Motor neuron (in vitro differentiated cells): ENCODE data around the gene WIPF3. TPM values are rescaled to one million over a fixed set of nuclear protein-coding genes. Genes with fewer than 3 reads are reported as not detected.

Source experiments
- ATAC-seq, 8 experiments: fragments of 200-7000 bp; cut with Tn5 transposase; replicated peaks in 6 of 8; 2 replicates each; pipeline ENCODE4 v1.8.0; 2021; ENCODE audit warnings: mild to moderate bottlenecking in 8 of 8, moderate library complexity in 8 of 8
- H3K27ac ChIP-seq, 2 donors: fragments of 250-450 bp; sonication (Bioruptor Pico); 2 replicates each; pipeline ENCODE4 v1.9.0; 2021; ENCODE audit warnings: antibody characterized with exemption in 2 of 2, mild to moderate bottlenecking in 2 of 2, moderate library complexity in 1 of 2
- H3K4me1 ChIP-seq, 2 donors: fragments of 250-450 bp; sonication (Bioruptor Pico); replicated peaks in 1 of 2; 2 replicates each; pipeline ENCODE4 v1.6.1; 2021; ENCODE audit warnings: antibody characterized with exemption in 2 of 2, mild to moderate bottlenecking in 2 of 2, moderate library complexity in 1 of 2
- H3K4me3 ChIP-seq, 5 donors: fragments of 250-450 bp; sonication (Bioruptor Pico); 2 replicates each; pipeline ENCODE4 v1.9.0; 2021; ENCODE audit warnings: antibody characterized with exemption in 5 of 5, mild to moderate bottlenecking in 5 of 5, moderate library complexity in 4 of 5
- WGBS, 10 experiments: fragments of 450-650 bp; shearing (Covaris generic); methylation state at CpG; one replicate each; pipeline ENCODE4 v1.0.0; 2022; 5-methylcytosine and 5-hydroxymethylcytosine counted together
- in situ Hi-C, 9 experiments: fragments of 400-800 bp; cut with MboI; loops; one replicate each; pipeline ENCODE4 v1.15.0; 2021; ENCODE audit warnings: low sequenced_read_pairs in 9 of 9, low pct_unique_long_range_greater_than_20kb in 2 of 9; ENCODE audit not compliant: unreplicated experiment in 9 of 9
- total RNA-seq, 8 experiments: library from RNA; unstranded; fragments of 300-600 nt; gene quantifications; 2 replicates each; pipeline versions ENCODE4 v1.2.3 to v1.2.4, GENCODE V29; 2022

The WIPF3 gene
- total RNA-seq, 8 experiments from 2014 or later = 0.18 to 5.4 (median 2.2) TPM

DNA sequence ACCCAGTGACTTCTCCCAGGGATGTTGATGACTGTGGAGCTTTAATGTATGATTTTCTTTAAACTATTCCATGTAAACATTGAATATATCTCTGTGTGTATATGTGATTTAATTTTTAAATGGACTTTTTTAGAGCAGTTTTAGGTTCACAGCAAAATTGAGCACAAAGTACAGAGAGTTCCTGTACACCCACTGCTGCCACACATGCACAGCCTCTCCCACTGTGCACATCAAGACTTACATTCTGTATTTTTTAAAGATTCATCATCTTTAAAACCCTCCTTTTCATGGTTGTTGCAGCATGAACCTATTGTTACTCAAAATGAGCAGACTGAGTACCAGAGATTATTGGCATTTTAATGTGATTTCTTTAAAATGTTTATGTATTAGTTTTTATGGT, 51.3 kb downstream of the WIPF3 start:
- H3K27ac ChIP-seq = no peak overlapping the region
- H3K4me1 ChIP-seq = peaks cover 16 to 22% of the 10 kb centered on the region in 2 donors
- in situ Hi-C loops = loop anchor here in 1 of 9 experiments (25.0 kb wide), 1 partner anchor 220 kb away; no protein-coding TSS in a partner anchor
- ATAC-seq = no peak
- no peak overlapping the region for H3K4me3 ChIP-seq

GRCh38 chr7:29858191-29858951, 52.1 kb downstream of the WIPF3 start:
- Histone ChIP-seq H3K27ac (no peak overlapping the region), H3K4me1 (peaks cover 16 to 23% of the 10 kb centered on the region in 2 donors), H3K4me3 (no peak overlapping the region)
- ATAC-seq = peak in 6 of 8 experiments; percentile 10 to 84 (median 60)
- 43 to 100% (median 81%) methylated on average over 1 to 4 of the region's 4 CpGs; no CpG with 5 or more reads in 1 of the 10 experiments for WGBS, 10 experiments
- in situ Hi-C loops = loop anchor here in 1 of 9 experiments (25.0 kb wide), 1 partner anchor 221 kb away; no protein-coding TSS in a partner anchor

GRCh38 chr7:29859104-29859503, 52.8 kb downstream of the WIPF3 start:
- Histone ChIP-seq H3K4me3 (no peak overlapping the region), H3K27ac (no peak overlapping the region)
- ATAC-seq = no peak

GRCh38 chr7:29859524-29860185, 53.3 kb downstream of the WIPF3 start:
- peak in 3 of 8 experiments; percentile 49 to 70 (median 58) for ATAC-seq
- in situ Hi-C loops = loop anchor here in 1 of 9 experiments (25.0 kb wide), 1 partner anchor 222 kb away; no protein-coding TSS in a partner anchor
- peaks cover 16 to 23% of the 10 kb centered on the region in 2 donors for H3K4me1 ChIP-seq
- WGBS, 10 experiments = 20 to 100% (median 83%) methylated on average over 1 to 4 of the region's 4 CpGs; no CpG with 5 or more reads in 1 of the 10 experiments
- H3K4me3 ChIP-seq = no peak overlapping the region
- no peak overlapping the region for H3K27ac ChIP-seq

More at GRCh38 chr7:29859104-29859503, 52.8 kb downstream of the WIPF3 start:
- in situ Hi-C loops = loop anchor here in 1 of 9 experiments (25.0 kb wide), 1 partner anchor 222 kb away; no protein-coding TSS in a partner anchor
- peaks cover 16 to 23% of the 10 kb centered on the region in 2 donors for H3K4me1 ChIP-seq
- WGBS, 10 experiments = 8 to 100% (median 88%) methylated on average over 1 to 5 of the region's 5 CpGs; no CpG with 5 or more reads in 2 of the 10 experiments

DNA sequence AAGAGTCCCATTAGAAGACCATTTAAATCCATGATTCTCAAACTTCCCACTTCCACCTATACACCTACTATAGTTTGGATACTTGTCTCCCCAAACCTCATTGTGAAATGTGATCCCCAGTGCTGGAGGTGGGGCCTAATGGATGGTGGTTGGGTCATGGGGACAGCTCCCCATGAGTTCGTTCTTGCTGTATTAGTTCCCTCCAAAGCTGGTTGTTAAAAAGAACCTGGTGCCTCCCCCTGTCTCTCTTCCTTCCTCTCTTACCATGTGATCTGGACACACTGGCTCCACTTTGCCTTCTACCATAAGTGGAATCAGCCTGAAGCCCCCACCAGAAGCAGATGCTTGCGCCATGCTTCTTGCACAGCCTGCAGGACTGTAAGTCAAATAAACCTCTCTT, 53.9 kb downstream of the WIPF3 start:
- ATAC-seq = no peak
- Histone ChIP-seq H3K4me3 (no peak overlapping the region), H3K4me1 (peaks cover 15 to 23% of the 10 kb centered on the region in 2 donors), H3K27ac (no peak overlapping the region)
- in situ Hi-C loops = loop anchor here in 1 of 9 experiments (25.0 kb wide), 1 partner anchor 223 kb away; no protein-coding TSS in a partner anchor
- WGBS, 10 experiments = 90 to 100% (median 100%) methylated on average over 1 to 2 of the region's 2 CpGs; no CpG with 5 or more reads in 7 of the 10 experiments

GRCh38 chr7:29861884-29862283, 55.6 kb downstream of the WIPF3 start:
- no peak overlapping the region for H3K4me3 ChIP-seq
- H3K27ac ChIP-seq = no peak overlapping the region
- WGBS, 10 experiments = 11 to 78% (median 33%) methylated on average over 1 to 3 of the region's 3 CpGs; no CpG with 5 or more reads in 3 of the 10 experiments
- in situ Hi-C loops = loop anchor here in 1 of 9 experiments (25.0 kb wide), 1 partner anchor 225 kb away; no protein-coding TSS in a partner anchor
- ATAC-seq = peak in 3 of 8 experiments; percentile 68 to 79 (median 74)
- H3K4me1 ChIP-seq = peaks cover 12 to 23% of the 10 kb centered on the region in 2 donors

DNA sequence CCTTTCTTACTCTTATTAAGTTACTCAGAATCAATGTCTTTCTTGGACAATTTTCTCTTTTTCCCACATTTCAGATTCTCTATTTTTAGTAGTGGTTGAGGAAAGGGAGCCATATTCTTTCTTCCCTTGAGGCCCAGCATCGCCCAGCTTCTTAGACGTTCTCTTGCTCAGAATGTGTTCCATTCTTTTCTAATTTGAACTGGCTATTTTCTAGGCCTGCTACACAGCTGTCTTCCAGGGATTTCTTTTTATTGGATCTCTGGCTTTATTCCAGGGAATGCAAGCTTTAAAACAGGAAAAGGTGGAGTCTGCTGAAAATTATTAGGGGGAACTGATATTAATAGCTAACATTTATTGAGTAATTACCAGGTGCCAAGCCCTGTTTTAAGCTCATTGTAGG, 58.3 kb downstream of the WIPF3 start:
- ATAC-seq = no peak
- Histone ChIP-seq H3K4me3 (no peak overlapping the region), H3K27ac (no peak overlapping the region), H3K4me1 (peaks cover 12 to 19% of the 10 kb centered on the region in 2 donors)
- 0 to 100% (median 83%) methylated on average over 1 to 2 of the region's 2 CpGs; no CpG with 5 or more reads in 1 of the 10 experiments for WGBS, 10 experiments
- in situ Hi-C loops = loop anchor here in 1 of 9 experiments (25.0 kb wide), 1 partner anchor 227 kb away; no protein-coding TSS in a partner anchor

- H3K4me1 ChIP-seq = peaks cover 12 to 19% of the 10 kb centered on the region in 2 donors
- no peak overlapping the region for H3K27ac ChIP-seq
- ATAC-seq = peak in 2 of 8 experiments; percentile 68 to 70
- no peak overlapping the region for H3K4me3 ChIP-seq
- 40 to 100% (median 90%) methylated on average over 1 to 2 of the region's 4 CpGs; no CpG with 5 or more reads in 4 of the 10 experiments for WGBS, 10 experiments
- in situ Hi-C loops = loop anchor here in 1 of 9 experiments (25.0 kb wide), 1 partner anchor 228 kb away; no protein-coding TSS in a partner anchor
Measured at GRCh38 chr7:29865526-29865925, 59.2 kb downstream of the WIPF3 start.

DNA sequence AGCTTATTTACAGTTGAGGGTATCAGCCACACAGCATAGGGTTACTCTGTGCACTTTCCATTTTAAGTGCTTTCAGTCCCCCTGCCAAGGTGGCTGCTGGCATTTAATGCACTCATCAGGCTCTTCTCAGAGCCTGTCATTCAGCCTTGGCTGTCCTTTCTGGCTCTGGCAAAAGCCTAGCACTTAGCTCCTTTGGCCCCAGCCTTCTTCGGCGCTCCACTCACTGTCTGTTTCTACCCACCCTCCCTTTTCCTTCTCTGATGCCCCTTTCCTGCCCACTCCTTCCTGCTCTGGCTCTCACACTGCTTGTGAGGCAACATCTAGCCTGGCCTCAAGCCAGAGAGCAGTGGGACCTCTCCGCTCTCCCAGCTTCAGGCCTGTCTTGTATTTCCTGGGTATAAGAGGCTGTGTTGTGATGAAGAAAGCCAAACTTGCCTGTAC, 60.2 kb downstream of the WIPF3 start:
- peak in 1 of 8 experiments; percentile 10 for ATAC-seq
- H3K4me3 ChIP-seq = no peak overlapping the region
- in situ Hi-C loops = loop anchor here in 1 of 9 experiments (25.0 kb wide), 1 partner anchor 229 kb away; no protein-coding TSS in a partner anchor
- peaks cover 6 to 14% of the 10 kb centered on the region in 2 donors for H3K4me1 ChIP-seq
- WGBS, 10 experiments = 10 to 80% (median 22%) methylated on average over 1 to 3 of the region's 3 CpGs; no CpG with 5 or more reads in 6 of the 10 experiments
- no peak overlapping the region for H3K27ac ChIP-seq

DNA sequence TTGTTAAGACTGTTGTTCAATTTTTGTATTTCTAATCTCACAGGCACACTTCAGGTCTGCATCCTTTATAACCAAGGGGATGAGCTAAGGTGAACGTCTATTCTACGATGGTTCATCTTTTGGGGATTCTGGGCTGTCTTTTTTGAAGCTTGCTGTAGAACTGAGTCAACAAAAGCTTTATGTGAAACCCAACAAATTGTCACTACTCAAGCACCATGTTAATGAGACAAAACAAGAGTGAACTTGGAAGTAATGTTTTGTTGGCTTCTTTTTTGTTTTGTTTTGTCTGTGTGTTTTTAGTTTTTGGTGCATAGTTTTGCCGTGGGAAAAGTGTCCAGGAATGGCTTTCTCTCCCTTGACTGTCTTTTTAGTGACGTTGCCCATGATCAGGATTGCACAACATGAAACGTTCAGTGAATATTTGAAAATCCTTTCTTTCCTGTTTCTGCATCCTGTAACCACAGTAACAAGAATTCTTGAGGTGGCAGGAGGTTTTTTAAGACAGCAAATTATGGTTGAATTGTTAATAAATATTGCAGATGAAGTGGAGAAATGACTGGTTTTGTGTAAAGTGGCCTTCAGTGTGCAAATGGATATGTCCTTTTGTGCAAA, 65.6 kb downstream of the WIPF3 start:
- in situ Hi-C loops = loop anchor here in 1 of 9 experiments (25.0 kb wide), 1 partner anchor 235 kb away; no protein-coding TSS in a partner anchor
- Histone ChIP-seq H3K27ac (no peak overlapping the region), H3K4me3 (no peak overlapping the region), H3K4me1 (peaks cover 2 to 4% of the 10 kb centered on the region in 2 donors)
- peak in 1 of 8 experiments; percentile 50 for ATAC-seq
- WGBS, 10 experiments = 28 to 83% (median 67%) methylated on average over 1 to 5 of the region's 5 CpGs

GRCh38 chr7:29873644-29874294, 67.5 kb downstream of the WIPF3 start:
- H3K4me1 ChIP-seq = peaks cover 8% of the 10 kb centered on the region in 2 donors
- ATAC-seq = no peak
- WGBS, 10 experiments = 20 to 100% (median 92%) methylated on average over 1 to 4 of the region's 4 CpGs; no CpG with 5 or more reads in 1 of the 10 experiments
- H3K4me3 ChIP-seq = no peak overlapping the region
- in situ Hi-C loops = loop anchor here in 1 of 9 experiments (25.0 kb wide), 1 partner anchor 236 kb away; no protein-coding TSS in a partner anchor
- H3K27ac ChIP-seq = no peak overlapping the region

DNA sequence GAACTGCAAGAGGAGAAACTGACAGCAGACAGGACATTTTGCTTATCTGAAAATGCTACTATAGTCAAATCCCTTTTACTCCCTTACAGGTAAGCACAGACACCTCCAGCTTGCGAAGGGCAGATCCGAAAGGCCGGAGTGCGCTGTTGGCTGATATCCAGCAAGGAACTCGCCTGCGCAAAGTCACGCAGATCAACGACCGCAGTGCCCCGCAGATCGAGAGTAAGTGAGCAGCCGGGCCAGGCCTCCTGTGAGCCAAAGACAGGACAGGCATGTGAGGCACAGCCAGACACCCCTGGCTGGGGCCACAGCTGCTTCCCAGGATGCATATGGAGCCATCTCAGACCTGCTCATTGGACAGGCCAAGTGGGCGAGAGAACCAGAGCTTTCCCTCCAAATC, 69.4 kb downstream of the WIPF3 start:
- WGBS, 10 experiments = 33 to 100% (median 85%) methylated on average over 1 to 11 of the region's 13 CpGs; no CpG with 5 or more reads in 2 of the 10 experiments
- no peak for ATAC-seq
- Histone ChIP-seq H3K4me1 (peaks cover 8% of the 10 kb centered on the region in 2 donors), H3K27ac (no peak overlapping the region), H3K4me3 (no peak overlapping the region)
- in situ Hi-C loops = no loop called here
